OCI-LY1 (cell line): ENCODE measurements around the gene PDE11A.

Experiments
- H2AFZ ChIP-seq: fragments of 200-600 bp; sonication (generic), shearing (Covaris generic); 2 replicates; pipeline ENCODE4 v1.6.0; 2014; ENCODE audit warnings: antibody characterized with exemption, mild to moderate bottlenecking, low read length
- H3F3A ChIP-seq: fragments of 200-600 bp; sonication (generic), shearing (Covaris generic); 2 replicates; pipeline ENCODE4 v1.6.0; 2014; ENCODE audit warnings: mild to moderate bottlenecking, antibody characterized with exemption, low read length, moderate library complexity; ENCODE audit not compliant: insufficient read depth
- H3K27ac ChIP-seq: fragments of 200-600 bp; sonication (generic); 2 replicates; pipeline ENCODE4 v1.5.1; 2014; ENCODE audit warnings: low read length, mixed run types, mild to moderate bottlenecking, low read depth; ENCODE audit not compliant: poor library complexity, severe bottlenecking
- H3K27me3 ChIP-seq: fragments of 200-600 bp; sonication (generic); 2 replicates; pipeline ENCODE4 v1.6.0; 2014; ENCODE audit warnings: antibody characterized with exemption, mild to moderate bottlenecking, low read length, moderate library complexity; ENCODE audit not compliant: insufficient read depth
- H3K36me3 ChIP-seq: fragments of 200-600 bp; sonication (generic); 2 replicates; pipeline ENCODE4 v1.6.1; 2014; ENCODE audit warnings: mild to moderate bottlenecking, antibody characterized with exemption, low read length, moderate library complexity, mixed read lengths; ENCODE audit not compliant: insufficient read depth
- H3K4me1 ChIP-seq: fragments of 200-600 bp; sonication (generic); 2 replicates; pipeline ENCODE4 v1.5.1; 2014; ENCODE audit warnings: mild to moderate bottlenecking, low read length, moderate library complexity; ENCODE audit not compliant: insufficient read depth, severe bottlenecking
- H3K4me2 ChIP-seq: fragments of 200-600 bp; sonication (generic), shearing (Covaris generic); 2 replicates; pipeline ENCODE4 v1.6.1; 2014; ENCODE audit warnings: low read length
- H3K4me3 ChIP-seq: fragments of 200-600 bp; sonication (generic); 2 replicates; pipeline ENCODE4 v1.5.1; 2014; ENCODE audit warnings: low read length, low read depth, mild to moderate bottlenecking, mixed read lengths; ENCODE audit not compliant: poor library complexity, severe bottlenecking
- H3K79me2 ChIP-seq: fragments of 200-600 bp; shearing (Covaris generic); 2 replicates; pipeline ENCODE4 v1.6.1; 2016; ENCODE audit warnings: mixed run types, low read length, mixed read lengths; ENCODE audit not compliant: insufficient read depth
- H3K9ac ChIP-seq: fragments of 200-600 bp; sonication (generic), shearing (Covaris generic); 2 replicates; pipeline ENCODE4 v1.6.1; 2014; ENCODE audit warnings: mild to moderate bottlenecking, low read length, mixed read lengths
- H3K9me2 ChIP-seq: fragments of 200-600 bp; sonication (generic), shearing (Covaris generic); 2 replicates; pipeline ENCODE4 v1.6.1; 2014; ENCODE audit warnings: low read depth, mild to moderate bottlenecking, low read length, mixed read lengths
- H3K9me3 ChIP-seq: fragments of 200-600 bp; shearing (Covaris generic); 2 replicates; pipeline ENCODE4 v1.6.1; 2014; ENCODE audit warnings: low read length, mixed read lengths
- H4K20me1 ChIP-seq: fragments of 200-600 bp; sonication (generic), shearing (Covaris generic); 2 replicates; pipeline ENCODE4 v1.6.0; 2016; ENCODE audit warnings: mild to moderate bottlenecking, low read length; ENCODE audit not compliant: insufficient read depth
- CTCF ChIP-seq: fragments of 200-600 bp; sonication (generic), shearing (Covaris generic); IDR thresholded peaks from 2 replicates; pipeline ENCODE4 v1.5.1; 2017; ENCODE audit warnings: mild to moderate bottlenecking, antibody characterized with exemption, low read length, moderate library complexity, mixed read lengths
- EZH2 ChIP-seq: fragments of 200-600 bp; sonication (generic), shearing (Covaris generic); IDR thresholded peaks from 2 replicates; pipeline ENCODE4 v1.8.0; 2017; ENCODE audit warnings: borderline replicate concordance, mixed run types, mild to moderate bottlenecking, antibody characterized with exemption, low read length, moderate library complexity, mixed read lengths

Gene PDE11A

GRCh38 chr2:178006710-178007109 is 65.9 kb downstream of the PDE11A start:
- H3K27ac ChIP-seq: no peak overlapping the region

GRCh38 chr2:178005756-178006155 is 66.8 kb downstream of the PDE11A start:
- Histone ChIP-seq H3K9me3 (no peaks in the 10 kb centered on the region), H3K27ac (no peak overlapping the region), H3K36me3 (no peaks in the 10 kb centered on the region), H3K4me1 (no peaks in the 10 kb centered on the region), H3K4me3 (no peak overlapping the region), H3K9me2 (no peaks in the 10 kb centered on the region), H3K9ac (no peak overlapping the region), H2AFZ (no peak overlapping the region), H3K79me2 (no peaks in the 10 kb centered on the region), H3K27me3 (no peaks in the 10 kb centered on the region), H3F3A (no peaks in the 10 kb centered on the region), H4K20me1 (no peaks in the 10 kb centered on the region), H3K4me2 (no peak overlapping the region)
- TF ChIP-seq EZH2 (no peak), CTCF (no peak)

More at GRCh38 chr2:178006710-178007109, 65.9 kb downstream of the PDE11A start:
- no peaks in the 10 kb centered on the region for H3K36me3 ChIP-seq
- no peak for TF ChIP-seq CTCF
- TF ChIP-seq EZH2: no peak
- no peak overlapping the region for H3K4me3 ChIP-seq
- H3K9ac ChIP-seq: no peak overlapping the region
- no peaks in the 10 kb centered on the region for H3F3A ChIP-seq
- H2AFZ ChIP-seq: no peak overlapping the region
- H3K4me1 ChIP-seq: no peaks in the 10 kb centered on the region
- H3K79me2 ChIP-seq: no peaks in the 10 kb centered on the region
- no peak overlapping the region for H3K4me2 ChIP-seq
- H3K27me3 ChIP-seq: no peaks in the 10 kb centered on the region
- H3K9me3 ChIP-seq: no peaks in the 10 kb centered on the region
- H3K9me2 ChIP-seq: no peaks in the 10 kb centered on the region
- H4K20me1 ChIP-seq: no peaks in the 10 kb centered on the region

- H3K9me2 ChIP-seq: no peaks in the 10 kb centered on the region
- H3K9me3 ChIP-seq: no peaks in the 10 kb centered on the region
- H3K9ac ChIP-seq: no peak overlapping the region
- H3K27me3 ChIP-seq: no peaks in the 10 kb centered on the region
- H3F3A ChIP-seq: no peaks in the 10 kb centered on the region
- no peak overlapping the region for H3K4me3 ChIP-seq
- H3K4me2 ChIP-seq: no peak overlapping the region
- no peaks in the 10 kb centered on the region for H3K36me3 ChIP-seq
- H2AFZ ChIP-seq: no peak overlapping the region
- TF ChIP-seq CTCF: no peak
- no peak for TF ChIP-seq EZH2
- H3K79me2 ChIP-seq: no peaks in the 10 kb centered on the region
- no peaks in the 10 kb centered on the region for H4K20me1 ChIP-seq
- no peaks in the 10 kb centered on the region for H3K4me1 ChIP-seq
- H3K27ac ChIP-seq: no peak overlapping the region
Observed at GRCh38 chr2:178002038-178002437, 70.5 kb downstream of the PDE11A start.
